Activated CD4-positive, alpha-beta T cell treated with anti-CD3 and anti-CD28 coated beads, Interleukin-2, amount 50 U/mL, for 4 hours (primary cell): ENCODE data around the gene HES1.

Experiments
- DNase-seq, 2 experiments: peaks; one replicate each; pipeline ENCODE4 v3.0.0-alpha.2; 2020

HES1 gene

GRCh38 chr3:194103505-194103904 is 32.4 kb upstream of the HES1 start:
- DNase-seq, result peak; percentile 40 to 46

GRCh38 chr3:194103983-194104751 is 31.8 kb upstream of the HES1 start:
- DNase-seq, result no peak

- no peak for DNase-seq
These were observed 30.7 kb upstream of the HES1 start for GRCh38 chr3:194105292-194105691.

- DNase-seq, result no peak
These were observed 28.8 kb upstream of the HES1 start for GRCh38 chr3:194107107-194107506.

DNA sequence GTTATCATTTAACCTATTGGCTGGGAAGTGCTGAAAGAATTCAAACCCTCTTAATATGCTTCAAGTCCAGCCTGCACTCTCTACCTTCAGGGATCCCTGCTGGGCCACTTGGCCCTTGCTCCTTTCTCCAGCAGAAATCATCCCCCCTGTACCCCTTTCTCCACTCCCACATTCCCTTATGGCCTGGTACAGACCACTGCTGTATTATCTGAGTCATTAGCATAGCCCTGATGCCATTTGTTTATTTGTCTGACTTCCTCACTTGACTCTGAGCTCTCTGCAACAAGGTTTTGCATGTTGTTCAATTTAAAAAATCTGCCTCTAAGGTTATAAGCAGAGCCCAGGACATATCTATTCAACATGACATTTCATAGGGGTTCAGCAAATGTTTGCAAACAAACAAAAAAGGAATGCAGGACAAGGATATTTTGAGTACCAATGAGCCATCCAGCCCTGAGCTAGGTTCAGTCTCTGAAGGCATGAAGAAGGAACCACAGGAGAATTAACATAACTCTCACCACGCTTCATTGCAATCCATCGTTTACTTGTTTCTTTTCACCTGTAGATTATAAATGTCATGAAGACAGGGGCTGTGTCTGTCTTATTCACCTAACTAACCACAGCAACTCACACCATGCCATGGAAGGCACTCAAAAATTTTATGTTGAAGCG is 26.6 kb upstream of the HES1 start:
- no peak for DNase-seq

GRCh38 chr3:194110483-194110882 is 25.5 kb upstream of the HES1 start:
- no peak for DNase-seq

GRCh38 chr3:194111336-194111735 is 24.6 kb upstream of the HES1 start:
- no peak for DNase-seq

- DNase-seq, result no peak
These were observed 23.5 kb upstream of the HES1 start for GRCh38 chr3:194112120-194113106.

- no peak for DNase-seq
These were observed 21.8 kb upstream of the HES1 start for GRCh38 chr3:194114123-194114522.

GRCh38 chr3:194117104-194117845 is 18.7 kb upstream of the HES1 start:
- no peak for DNase-seq

DNA sequence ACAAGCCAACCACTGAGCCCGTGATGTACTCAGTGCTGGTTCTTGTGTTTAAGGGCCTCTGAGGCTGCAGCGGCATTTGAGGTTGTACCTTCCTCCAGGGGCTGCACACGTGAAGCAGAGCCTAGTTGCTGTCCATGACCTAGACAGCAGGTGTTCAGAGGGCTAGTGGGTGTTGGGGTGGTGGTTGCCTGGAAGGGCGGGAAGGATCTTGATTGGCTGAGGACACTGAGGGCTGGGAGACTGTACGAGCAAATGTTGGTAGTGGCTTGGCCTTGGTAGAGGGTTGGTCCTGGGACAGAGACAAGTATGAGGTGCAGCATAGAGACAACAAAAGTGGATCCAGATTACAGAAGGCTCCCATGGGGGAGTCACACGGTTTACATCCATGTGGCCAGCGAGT is 17.0 kb upstream of the HES1 start:
- no peak for DNase-seq

GRCh38 chr3:194119831-194120590 is 15.9 kb upstream of the HES1 start:
- DNase-seq, result no peak

- DNase-seq, result no peak
These were observed 14.9 kb upstream of the HES1 start for GRCh38 chr3:194120789-194121770.

- no peak for DNase-seq
These were observed 13.9 kb upstream of the HES1 start for GRCh38 chr3:194121891-194122631.

- DNase-seq, result no peak
These were observed 12.2 kb upstream of the HES1 start for GRCh38 chr3:194123726-194124125.

- no peak for DNase-seq
These were observed 11.8 kb upstream of the HES1 start for GRCh38 chr3:194124193-194124592.

DNA sequence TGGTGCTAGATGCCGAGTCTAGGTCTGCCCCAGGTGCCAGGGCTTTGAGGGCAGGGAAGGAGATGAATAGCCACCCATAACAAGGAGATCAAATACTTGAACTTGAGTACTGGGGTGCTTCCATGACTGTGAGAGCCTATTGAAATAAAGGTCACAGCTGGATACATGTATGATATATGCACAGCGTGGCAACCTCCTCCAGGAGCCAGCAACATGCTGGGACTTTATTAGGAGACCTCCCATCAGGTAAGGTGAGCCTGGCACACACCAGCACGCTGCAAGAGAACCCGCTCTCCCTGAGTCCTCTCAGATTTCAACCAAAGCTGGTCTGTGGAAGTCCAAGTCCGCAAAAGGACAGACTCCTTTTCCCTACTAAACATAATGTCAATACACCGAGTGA is 10.5 kb upstream of the HES1 start:
- no peak for DNase-seq

GRCh38 chr3:194126790-194127189 is 9.2 kb upstream of the HES1 start:
- DNase-seq, result no peak

DNA sequence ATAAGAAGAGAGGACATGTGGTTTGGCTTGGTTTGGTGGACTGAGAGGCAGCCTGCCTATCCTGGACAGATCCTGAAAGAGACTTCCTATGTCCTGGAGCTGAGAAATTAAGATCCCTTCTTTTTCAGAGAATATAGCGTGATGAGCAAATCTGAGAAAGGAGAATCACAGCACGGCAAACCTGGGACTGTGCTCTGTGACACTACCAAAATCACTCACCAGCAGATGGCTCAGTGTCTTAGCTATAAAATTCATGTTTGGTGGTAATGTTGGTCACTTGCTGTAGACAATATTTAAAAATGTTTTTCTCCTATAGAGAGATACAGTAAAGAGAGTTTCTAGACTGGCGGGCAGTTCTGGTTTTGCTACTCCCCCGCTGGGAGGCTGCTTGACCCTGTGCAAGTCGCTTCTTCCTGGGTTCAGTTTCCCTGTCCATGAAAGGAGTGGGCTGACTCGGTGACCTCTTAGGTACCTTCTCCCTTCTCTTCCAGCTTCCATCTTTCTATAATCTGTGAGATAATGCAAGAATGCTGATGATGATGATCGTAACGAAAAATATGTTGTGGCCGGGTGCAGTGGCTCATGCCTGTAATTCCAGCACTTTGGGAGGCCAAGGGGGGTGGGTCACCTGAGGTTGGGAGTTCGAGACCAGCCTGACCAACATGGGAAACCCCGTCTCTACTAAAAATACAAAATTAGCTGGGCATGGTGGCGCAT is 7.6 kb upstream of the HES1 start:
- DNase-seq, result no peak
